OCI-LY7 (cell line): ENCODE measurements around the gene EPHA8. TPM values are rescaled to one million over a fixed set of nuclear protein-coding genes. Genes with fewer than 3 reads are reported as not detected.

Source experiments
- BruUV-seq: library from RNA; stranded (reverse); fragments of 400-500 nt; replicated peaks from 2 replicates; lab custom pipeline; 2021; lab: Mats Ljungman, UMichigan
- CTCF ChIA-PET: fragments of 300-600 bp; sonication (Branson Sonifier 250); formaldehyde crosslinking; loops from one replicate; lab custom pipeline; 2022; ENCODE audit warnings: antibody characterized with exemption; ENCODE audit not compliant: unreplicated experiment; lab: Charles Lee
- POLR2A ChIA-PET: fragments of 300-600 bp; sonication (Branson Sonifier 250); formaldehyde crosslinking; loops from one replicate; lab custom pipeline; 2022; ENCODE audit warnings: antibody characterized with exemption; lab: Charles Lee
- DNase-seq: peaks from one replicate; pipeline ENCODE4 v3.0.0-alpha.2; 2015; ENCODE audit warnings: low spot score
- H2AFZ ChIP-seq: fragments of 200-600 bp; sonication (generic), shearing (Covaris generic); 2 replicates; pipeline ENCODE4 v1.6.1; 2014; ENCODE audit warnings: mild to moderate bottlenecking, antibody characterized with exemption, low read length, moderate library complexity
- H3K27ac ChIP-seq: fragments of 200-600 bp; sonication (generic); 2 replicates; pipeline ENCODE4 v1.5.1; 2014; ENCODE audit warnings: mixed run types, low read depth, mild to moderate bottlenecking, moderate library complexity, low read length, inconsistent platforms; ENCODE audit not compliant: poor library complexity, severe bottlenecking
- H3K36me3 ChIP-seq: fragments of 200-600 bp; sonication (generic); 2 replicates; pipeline ENCODE4 v1.6.1; 2014; ENCODE audit warnings: mild to moderate bottlenecking, antibody characterized with exemption, low read length, moderate library complexity, mixed read lengths; ENCODE audit not compliant: insufficient read depth
- H3K4me1 ChIP-seq: fragments of 200-600 bp; sonication (generic); 2 replicates; pipeline ENCODE4 v1.5.1; 2014; ENCODE audit warnings: mild to moderate bottlenecking, low read length; ENCODE audit not compliant: insufficient read depth, poor library complexity, severe bottlenecking
- H3K4me2 ChIP-seq: fragments of 200-600 bp; sonication (generic); 2 replicates; pipeline ENCODE4 v1.6.1; 2014; ENCODE audit warnings: mild to moderate bottlenecking, low read length
- H3K4me3 ChIP-seq: fragments of 200-600 bp; sonication (generic); 2 replicates; pipeline ENCODE4 v1.5.1; 2014; ENCODE audit warnings: mild to moderate bottlenecking, low read depth, low read length; ENCODE audit not compliant: poor library complexity, severe bottlenecking
- H3K79me2 ChIP-seq: fragments of 200-600 bp; sonication (generic); 2 replicates; pipeline ENCODE4 v1.6.1; 2016; ENCODE audit warnings: low read depth, mild to moderate bottlenecking, low read length, moderate library complexity, mixed read lengths; ENCODE audit not compliant: insufficient read depth
- H3K9me2 ChIP-seq: fragments of 200-600 bp; sonication (generic); 2 replicates; pipeline ENCODE4 v1.6.1; 2016; ENCODE audit warnings: mild to moderate bottlenecking, low read length, mixed read lengths; ENCODE audit not compliant: insufficient read depth
- H3K9me3 ChIP-seq: fragments of 200-600 bp; sonication (generic); 2 replicates; pipeline ENCODE4 v1.6.1; 2014; ENCODE audit warnings: mild to moderate bottlenecking, mixed run types, low read length, mixed read lengths
- H4K20me1 ChIP-seq: fragments of 200-600 bp; sonication (generic); 2 replicates; pipeline ENCODE4 v1.6.1; 2014; ENCODE audit warnings: mild to moderate bottlenecking, antibody characterized with exemption, low read length, moderate library complexity, mixed read lengths; ENCODE audit not compliant: insufficient read depth
- EZH2phosphoT487 ChIP-seq: fragments of 200-600 bp; sonication (generic); IDR thresholded peaks from 2 replicates; pipeline ENCODE4 v1.6.1; 2018; ENCODE audit warnings: low read depth, borderline replicate concordance, mild to moderate bottlenecking, mixed run types, antibody characterized with exemption, low read length, moderate library complexity, mixed read lengths
- intact Hi-C: fragments of 100-400 bp; cut with micrococcal nuclease; formaldehyde crosslinking; loops from one replicate; pipeline ENCODE4 v1.10.0; 2022; ENCODE audit not compliant: unreplicated experiment
- microRNA-seq: library from miRNA; unstranded; fragments of <30 nt; microRNA quantifications from one replicate; pipeline ENCODE4 v1.2.0, GENCODE V29; 2022; ENCODE audit warnings: borderline replicate concordance
- small RNA-seq: library from RNA; depleted of rRNA; stranded (forward); fragments of <200 nt; gene quantifications from one replicate; pipeline ENCODE3, GENCODE V24; 2014
- total RNA-seq, 2 experiments: library from RNA; depleted of rRNA in 1 of 2; stranded (reverse); fragments of >200 nt in 1 of 2; shearing (Covaris generic) in 1 of 2; gene quantifications; 2 replicates each; pipeline ENCODE4 v1.2.3, GENCODE V29; 2014 to 2022
- TF ChIP-seq, protein P1 (sequence below): fragments of 200-600 bp; sonication (generic); conservative IDR thresholded peaks from 2 replicates; pipeline ENCODE4 v1.5.1; 2014; ENCODE audit warnings: mild to moderate bottlenecking, antibody characterized with exemption, low read length, moderate library complexity, mixed read lengths

EPHA8 gene
- total RNA-seq, 2 experiments from 2014 or later: not detected

GRCh38 chr1:22651941-22652856 lies 88.9 kb downstream of the EPHA8 start:
- Histone ChIP-seq H3K79me2 (no peaks in the 10 kb centered on the region), H4K20me1 (no peaks in the 10 kb centered on the region; the same call in 1 of the 2 replicates), H3K9me3 (no peaks in the 10 kb centered on the region), H3K27ac (no peak overlapping the region), H3K4me1 (no peaks in the 10 kb centered on the region), H3K4me3 (no peak overlapping the region), H3K9me2 (no peaks in the 10 kb centered on the region), H3K4me2 (no peak overlapping the region), H3K36me3 (no peaks in the 10 kb centered on the region), H2AFZ (no peak overlapping the region)
- DNase-seq: no peak
- POLR2A ChIA-PET: interaction anchor here (0.9 kb wide), 1 partner anchor 11 kb away, joined by 4 read pairs; no protein-coding TSS in a partner anchor
- TF ChIP-seq EZH2phosphoT487: no peak
- TF ChIP-seq, protein P1, sequence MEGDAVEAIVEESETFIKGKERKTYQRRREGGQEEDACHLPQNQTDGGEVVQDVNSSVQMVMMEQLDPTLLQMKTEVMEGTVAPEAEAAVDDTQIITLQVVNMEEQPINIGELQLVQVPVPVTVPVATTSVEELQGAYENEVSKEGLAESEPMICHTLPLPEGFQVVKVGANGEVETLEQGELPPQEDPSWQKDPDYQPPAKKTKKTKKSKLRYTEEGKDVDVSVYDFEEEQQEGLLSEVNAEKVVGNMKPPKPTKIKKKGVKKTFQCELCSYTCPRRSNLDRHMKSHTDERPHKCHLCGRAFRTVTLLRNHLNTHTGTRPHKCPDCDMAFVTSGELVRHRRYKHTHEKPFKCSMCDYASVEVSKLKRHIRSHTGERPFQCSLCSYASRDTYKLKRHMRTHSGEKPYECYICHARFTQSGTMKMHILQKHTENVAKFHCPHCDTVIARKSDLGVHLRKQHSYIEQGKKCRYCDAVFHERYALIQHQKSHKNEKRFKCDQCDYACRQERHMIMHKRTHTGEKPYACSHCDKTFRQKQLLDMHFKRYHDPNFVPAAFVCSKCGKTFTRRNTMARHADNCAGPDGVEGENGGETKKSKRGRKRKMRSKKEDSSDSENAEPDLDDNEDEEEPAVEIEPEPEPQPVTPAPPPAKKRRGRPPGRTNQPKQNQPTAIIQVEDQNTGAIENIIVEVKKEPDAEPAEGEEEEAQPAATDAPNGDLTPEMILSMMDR: no peak
- intact Hi-C loops: no loop called here
- CTCF ChIA-PET: no interaction called here
- BruUV-seq: no TSS peak

- Histone ChIP-seq H3K9me2 (no peaks in the 10 kb centered on the region), H3K9me3 (no peaks in the 10 kb centered on the region), H4K20me1 (no peaks in the 10 kb centered on the region; the same call in 1 of the 2 replicates), H3K79me2 (no peaks in the 10 kb centered on the region), H3K4me2 (no peak within 1 kb of the TSS), H3K4me3 (no peak within 1 kb of the TSS), H3K4me1 (no peaks in the 10 kb centered on the region), H3K36me3 (no peaks in the 10 kb centered on the region), H3K27ac (no peak within 1 kb of the TSS), H2AFZ (no peak within 1 kb of the TSS)
- no TSS peak for BruUV-seq
- ChIA-PET CTCF (no interaction called here), POLR2A (no interaction called here)
- intact Hi-C loops: no loop called here
- TF ChIP-seq EZH2phosphoT487: no peak
- DNase-seq: no peak
Observed at GRCh38 chr1:22652881-22653316, 89.6 kb downstream of the EPHA8 start, which contains the start of gene C1QB. Gene C1QB (plus strand): TSS chr1:22653236. CDS start chr1:22659463, 6,227 bp downstream.

Small RNA genes within 50 kb of the gene (microRNA-seq; reads per million reads assigned to microRNA genes)
- gene MIR6127: not detected

Small RNA genes within 50 kb of the gene (small RNA-seq; reads per million reads assigned to genes)
- not detected for gene MIR6127

Other genes starting within 250 kb of the EPHA8 start
- gene ZBTB40, start 111.6 kb upstream of the EPHA8 start, total RNA-seq (2014; rRNA removed; shearing (Covaris generic)): 15.6 and 16.6 TPM in 2 replicates
- 15.6 and 17.3 TPM in 2 replicates for gene ZBTB40, start 111.6 kb upstream of the EPHA8 start, total RNA-seq (2022)
- not detected in 2 replicates for gene C1QA, start 73.1 kb downstream of the EPHA8 start, total RNA-seq (2014; rRNA removed; shearing (Covaris generic))
- not detected in 2 replicates for gene C1QA, start 73.1 kb downstream of the EPHA8 start, total RNA-seq (2022)
- not detected in 2 replicates for gene C1QC, start 80.1 kb downstream of the EPHA8 start, total RNA-seq (2014; rRNA removed; shearing (Covaris generic))
- not detected in 2 replicates for gene C1QC, start 80.1 kb downstream of the EPHA8 start, total RNA-seq (2022)
- gene C1QB, start 89.7 kb downstream of the EPHA8 start, total RNA-seq (2014; rRNA removed; shearing (Covaris generic)): not detected in 2 replicates
- gene C1QB, start 89.7 kb downstream of the EPHA8 start, total RNA-seq (2022): not detected in 2 replicates
- 0.62 TPM in 1 of 2 replicates, not detected in the other for gene EPHB2, start 147.3 kb downstream of the EPHA8 start, total RNA-seq (2014; rRNA removed; shearing (Covaris generic))
- gene EPHB2, start 147.3 kb downstream of the EPHA8 start, total RNA-seq (2022): 0.53 and 0.59 TPM in 2 replicates